ENCODE measurements around the gene CBS.
"Not testable (repeated sequence)": the region's sequence is repeated elsewhere in the genome, so short reads cannot be mapped to it uniquely, and the experiment has no call there.

DNA sequence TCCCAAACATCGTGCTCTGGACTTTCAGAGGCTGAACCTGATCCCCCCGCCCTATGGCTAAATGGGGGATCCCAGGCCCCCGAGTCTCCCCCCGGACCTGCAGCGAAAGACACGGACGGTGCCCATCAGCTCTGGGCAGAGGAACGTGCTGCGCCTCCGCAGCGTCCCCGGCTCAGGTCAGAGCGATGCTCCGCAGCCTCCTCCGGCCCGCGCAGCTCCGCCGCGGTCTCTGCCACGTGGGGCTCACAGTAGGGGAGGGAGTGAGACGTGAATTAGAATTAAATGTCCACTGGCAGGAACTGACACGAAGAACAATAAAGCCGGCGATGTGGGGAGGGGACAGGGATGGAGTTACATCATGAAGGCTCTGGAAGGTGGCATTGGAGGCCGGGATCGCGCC is 1.0 kb upstream of the CBS start:
- TF ChIP-seq, protein P1, sequence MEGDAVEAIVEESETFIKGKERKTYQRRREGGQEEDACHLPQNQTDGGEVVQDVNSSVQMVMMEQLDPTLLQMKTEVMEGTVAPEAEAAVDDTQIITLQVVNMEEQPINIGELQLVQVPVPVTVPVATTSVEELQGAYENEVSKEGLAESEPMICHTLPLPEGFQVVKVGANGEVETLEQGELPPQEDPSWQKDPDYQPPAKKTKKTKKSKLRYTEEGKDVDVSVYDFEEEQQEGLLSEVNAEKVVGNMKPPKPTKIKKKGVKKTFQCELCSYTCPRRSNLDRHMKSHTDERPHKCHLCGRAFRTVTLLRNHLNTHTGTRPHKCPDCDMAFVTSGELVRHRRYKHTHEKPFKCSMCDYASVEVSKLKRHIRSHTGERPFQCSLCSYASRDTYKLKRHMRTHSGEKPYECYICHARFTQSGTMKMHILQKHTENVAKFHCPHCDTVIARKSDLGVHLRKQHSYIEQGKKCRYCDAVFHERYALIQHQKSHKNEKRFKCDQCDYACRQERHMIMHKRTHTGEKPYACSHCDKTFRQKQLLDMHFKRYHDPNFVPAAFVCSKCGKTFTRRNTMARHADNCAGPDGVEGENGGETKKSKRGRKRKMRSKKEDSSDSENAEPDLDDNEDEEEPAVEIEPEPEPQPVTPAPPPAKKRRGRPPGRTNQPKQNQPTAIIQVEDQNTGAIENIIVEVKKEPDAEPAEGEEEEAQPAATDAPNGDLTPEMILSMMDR (conservative IDR thresholded peaks at IDR 0.05 in 1 of 2, IDR thresholded peaks at IDR 0.05 in 1 of 2; ENCODE audit: extremely low read depth in 1 of 2, insufficient read depth in 1 of 2, low read depth in 1 of 2, low read length in 2 of 2): not testable (repeated sequence)
- not testable (repeated sequence) for TF ChIP-seq EZH2 (IDR thresholded peaks at IDR 0.05; ENCODE audit: borderline replicate concordance, low read length)

All from mammary epithelial cell (primary cell).